Rectal smooth muscle tissue (tissue), 1 donor: ENCODE measurements around the gene UBR4.
A peak's percentile ranks its signal among the peaks of the same experiment; 100 is the strongest.

Experiments used
- H3K27ac ChIP-seq: one replicate; pipeline ENCODE4 v1.7.0; 2013; ENCODE audit warnings: low read depth, low read length, inconsistent platforms
- H3K27me3 ChIP-seq: one replicate; pipeline ENCODE4 v1.7.0; 2013; ENCODE audit warnings: low read length; ENCODE audit not compliant: control insufficient read depth, insufficient read depth
- H3K36me3 ChIP-seq: one replicate; pipeline ENCODE4 v1.7.0; 2013; ENCODE audit warnings: low read length; ENCODE audit not compliant: control insufficient read depth, insufficient read depth
- H3K4me1 ChIP-seq: one replicate; pipeline ENCODE4 v1.7.0; 2013; ENCODE audit warnings: low read length; ENCODE audit not compliant: control insufficient read depth, insufficient read depth
- H3K4me3 ChIP-seq: one replicate; pipeline ENCODE4 v1.7.0; 2013; ENCODE audit warnings: low read length
- H3K9ac ChIP-seq: one replicate; pipeline ENCODE4 v1.7.0; 2013; ENCODE audit warnings: low read length

Gene UBR4

DNA sequence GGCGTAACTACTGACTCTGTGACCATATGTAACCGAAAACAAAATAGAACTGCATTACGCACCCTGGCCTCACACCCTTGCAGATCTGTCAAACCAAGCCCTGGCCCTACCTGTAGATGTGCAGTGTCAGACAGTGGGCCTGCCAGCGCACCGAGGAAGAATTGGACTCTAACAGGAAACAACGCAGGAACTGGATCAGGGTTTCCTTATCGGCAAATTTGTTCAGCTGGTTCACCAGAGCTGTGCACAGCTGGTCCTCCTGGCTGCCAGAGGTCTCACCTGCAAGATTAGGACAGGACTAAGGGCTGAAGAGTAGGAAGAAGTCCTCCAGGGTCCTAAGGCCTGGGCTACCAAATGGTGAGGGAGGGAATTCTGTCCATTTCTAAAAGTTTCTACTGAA lies 90.0 kb downstream of the UBR4 start:
- H3K4me1 ChIP-seq = no peaks in the 10 kb centered on the region
- H3K27ac ChIP-seq = no peak overlapping the region
- H3K4me3 ChIP-seq = no peak overlapping the region
- no peak overlapping the region for H3K9ac ChIP-seq
- H3K36me3 ChIP-seq = peaks cover 79% of the 10 kb centered on the region
- H3K27me3 ChIP-seq = no peaks in the 10 kb centered on the region

- Histone ChIP-seq H3K27ac (no peak overlapping the region), H3K4me3 (no peak overlapping the region), H3K9ac (no peak overlapping the region), H3K4me1 (no peaks in the 10 kb centered on the region), H3K27me3 (no peaks in the 10 kb centered on the region), H3K36me3 (peaks cover 80% of the 10 kb centered on the region)
Observed at GRCh38 chr1:19115082-19115808, 94.8 kb downstream of the UBR4 start.

DNA sequence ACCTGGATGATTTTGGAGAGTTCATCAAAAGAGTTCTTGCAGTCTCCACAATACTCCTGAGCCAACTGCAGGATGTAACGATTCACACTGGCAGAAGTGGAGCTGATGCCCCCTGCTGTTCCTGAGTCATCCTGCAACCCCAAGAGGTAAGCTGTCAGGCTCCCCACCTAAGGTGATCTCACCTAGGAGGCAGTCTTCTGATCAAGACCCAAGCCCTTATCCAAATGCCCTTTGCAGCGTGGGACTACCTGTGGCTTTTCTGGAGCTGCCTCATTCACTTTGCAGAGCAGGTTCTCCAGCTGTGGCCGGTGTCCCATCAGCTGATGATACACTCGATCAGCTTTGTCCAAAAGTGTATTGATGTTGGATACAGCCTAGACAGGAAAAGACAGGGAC lies 96.4 kb downstream of the UBR4 start:
- H3K9ac ChIP-seq = no peak overlapping the region

DNA sequence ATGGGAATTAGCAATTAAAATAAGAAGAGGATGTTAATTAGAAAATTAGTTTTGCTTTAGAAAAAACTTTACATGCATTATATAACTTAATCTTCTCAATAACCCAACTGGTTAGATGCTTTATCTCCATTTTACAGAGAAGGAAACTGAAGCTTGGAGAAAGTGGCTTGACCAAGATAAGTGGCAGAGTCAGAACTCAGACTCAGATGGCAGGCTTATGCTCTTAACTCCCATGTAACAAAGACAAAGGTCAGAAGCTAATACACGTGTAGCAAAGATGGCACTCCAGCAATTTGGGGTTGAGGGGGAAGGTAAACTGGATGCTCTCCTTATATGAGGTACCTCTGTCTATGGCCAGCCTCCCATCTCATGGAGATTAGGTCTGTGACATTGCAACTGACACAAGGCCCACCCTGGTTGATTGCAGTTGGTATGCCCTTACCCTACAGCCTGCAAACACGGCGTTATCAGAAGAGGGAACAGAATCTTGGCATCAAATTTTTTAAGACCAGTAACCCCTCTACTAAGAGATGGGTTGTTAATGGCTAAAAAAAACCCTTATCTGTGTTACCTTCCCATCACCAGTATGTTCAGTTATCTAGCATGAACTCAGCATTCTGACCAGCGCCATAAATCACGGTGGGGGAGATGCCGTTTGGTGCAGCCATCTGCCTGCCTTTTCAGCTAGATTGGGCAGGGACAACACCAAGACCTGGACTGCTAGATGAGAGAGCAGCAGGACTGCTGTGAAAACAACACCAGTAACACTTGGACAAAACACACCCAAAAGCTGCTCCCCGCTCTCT lies 97.0 kb downstream of the UBR4 start:
- Histone ChIP-seq H3K9ac (no peak overlapping the region), H3K36me3 (peaks cover 81% of the 10 kb centered on the region), H3K4me3 (no peak overlapping the region), H3K27ac (no peak overlapping the region), H3K27me3 (no peaks in the 10 kb centered on the region), H3K4me1 (no peaks in the 10 kb centered on the region)

More for the DNA sequence above, 96.4 kb downstream of the UBR4 start:
- no peaks in the 10 kb centered on the region for H3K27me3 ChIP-seq
- no peaks in the 10 kb centered on the region for H3K4me1 ChIP-seq
- H3K4me3 ChIP-seq = no peak overlapping the region
- H3K36me3 ChIP-seq = peaks cover 80% of the 10 kb centered on the region
- no peak overlapping the region for H3K27ac ChIP-seq

DNA sequence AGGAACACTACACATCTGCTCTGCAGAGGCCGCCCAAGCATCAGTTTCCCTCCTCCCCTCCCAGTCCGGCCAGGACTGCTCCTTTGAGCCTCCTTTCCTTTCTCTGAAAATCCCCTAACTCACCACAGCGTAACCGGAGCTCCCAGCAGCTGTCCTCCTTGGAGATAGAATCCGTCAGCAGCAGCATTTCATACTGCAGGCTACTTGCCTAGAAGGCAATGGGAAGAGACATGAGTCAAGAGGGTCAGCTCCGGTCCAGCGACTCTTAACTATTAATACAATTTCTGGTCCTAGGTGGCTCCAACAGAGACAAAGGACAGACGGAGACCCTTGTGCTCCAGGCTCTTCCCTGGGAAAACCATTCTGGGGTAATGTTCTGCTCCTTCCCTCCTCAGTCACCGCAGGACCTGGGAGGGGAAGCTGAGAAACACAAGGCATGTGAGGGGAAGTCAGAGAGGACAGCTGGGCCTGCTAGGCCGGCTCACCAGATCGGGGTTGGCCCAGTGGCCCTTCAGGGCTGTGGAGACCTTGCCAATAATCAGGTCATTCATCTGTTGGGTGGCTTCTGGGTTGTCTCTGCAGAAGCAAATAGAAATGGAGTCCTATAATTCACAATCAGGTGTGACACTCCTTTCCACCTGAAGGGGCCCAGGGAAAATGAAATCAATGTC lies 99.7 kb downstream of the UBR4 start:
- H3K27ac ChIP-seq = no peak overlapping the region
- no peaks in the 10 kb centered on the region for H3K27me3 ChIP-seq
- no peaks in the 10 kb centered on the region for H3K4me1 ChIP-seq
- peaks cover 80% of the 10 kb centered on the region for H3K36me3 ChIP-seq
- H3K9ac ChIP-seq = no peak overlapping the region
- H3K4me3 ChIP-seq = no peak overlapping the region

DNA sequence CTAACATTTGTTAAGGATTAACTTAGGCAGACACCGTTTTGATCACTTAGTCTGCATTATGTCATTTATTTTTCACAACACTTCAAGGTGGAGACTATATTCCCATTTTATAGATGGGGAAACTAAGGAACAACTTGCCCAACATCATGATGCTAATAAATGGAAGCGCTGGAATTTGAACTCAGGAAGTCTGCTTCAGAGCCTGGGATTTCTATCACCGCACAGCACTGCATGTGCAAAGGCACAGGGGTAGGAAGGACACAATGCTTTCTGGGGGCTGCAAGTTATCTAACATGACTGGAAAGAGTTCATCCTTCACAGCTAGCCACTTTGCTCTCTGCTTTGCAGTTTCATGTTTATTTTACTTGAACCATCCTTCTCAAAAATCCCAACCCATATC lies 100.5 kb downstream of the UBR4 start:
- H3K9ac ChIP-seq = no peak overlapping the region
- no peak overlapping the region for H3K4me3 ChIP-seq
- H3K36me3 ChIP-seq = peaks cover 79% of the 10 kb centered on the region
- no peaks in the 10 kb centered on the region for H3K27me3 ChIP-seq
- no peak overlapping the region for H3K27ac ChIP-seq
- no peaks in the 10 kb centered on the region for H3K4me1 ChIP-seq

DNA sequence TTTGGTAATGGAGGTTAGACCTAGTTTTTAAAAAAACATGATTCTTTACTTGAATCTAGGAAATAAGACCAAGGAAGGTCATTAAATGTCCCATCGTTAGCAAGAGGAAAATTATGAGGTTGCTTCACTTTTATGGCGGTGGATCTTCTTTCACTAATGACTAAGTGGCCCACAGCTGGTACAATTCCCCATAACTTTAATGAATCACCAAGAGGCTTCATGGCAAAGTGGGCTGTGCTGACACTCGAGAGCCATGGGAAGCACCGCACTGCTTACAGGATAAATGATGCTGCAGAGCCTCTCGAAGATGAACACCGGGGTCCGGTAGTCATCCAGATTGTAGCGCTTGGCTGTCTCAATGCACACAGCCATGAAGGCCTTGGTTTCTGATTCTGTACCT lies 108.8 kb downstream of the UBR4 start:
- no peak overlapping the region for H3K4me3 ChIP-seq
- H3K36me3 ChIP-seq = peaks cover 70% of the 10 kb centered on the region
- H3K9ac ChIP-seq = no peak overlapping the region
- no peaks in the 10 kb centered on the region for H3K27me3 ChIP-seq
- no peak overlapping the region for H3K27ac ChIP-seq
- H3K4me1 ChIP-seq = no peaks in the 10 kb centered on the region

- Histone ChIP-seq H3K27ac (no peak overlapping the region), H3K4me1 (no peaks in the 10 kb centered on the region), H3K27me3 (no peaks in the 10 kb centered on the region), H3K36me3 (peaks cover 67% of the 10 kb centered on the region), H3K4me3 (no peak overlapping the region), H3K9ac (no peak overlapping the region)
Observed at GRCh38 chr1:19100028-19100427, 110.0 kb downstream of the UBR4 start.

- Histone ChIP-seq H3K27ac (no peak overlapping the region), H3K36me3 (peaks cover 63% of the 10 kb centered on the region), H3K4me1 (no peaks in the 10 kb centered on the region), H3K27me3 (no peaks in the 10 kb centered on the region), H3K4me3 (no peak overlapping the region), H3K9ac (no peak overlapping the region)
Observed at GRCh38 chr1:19096990-19097389, 113.1 kb downstream of the UBR4 start.

DNA sequence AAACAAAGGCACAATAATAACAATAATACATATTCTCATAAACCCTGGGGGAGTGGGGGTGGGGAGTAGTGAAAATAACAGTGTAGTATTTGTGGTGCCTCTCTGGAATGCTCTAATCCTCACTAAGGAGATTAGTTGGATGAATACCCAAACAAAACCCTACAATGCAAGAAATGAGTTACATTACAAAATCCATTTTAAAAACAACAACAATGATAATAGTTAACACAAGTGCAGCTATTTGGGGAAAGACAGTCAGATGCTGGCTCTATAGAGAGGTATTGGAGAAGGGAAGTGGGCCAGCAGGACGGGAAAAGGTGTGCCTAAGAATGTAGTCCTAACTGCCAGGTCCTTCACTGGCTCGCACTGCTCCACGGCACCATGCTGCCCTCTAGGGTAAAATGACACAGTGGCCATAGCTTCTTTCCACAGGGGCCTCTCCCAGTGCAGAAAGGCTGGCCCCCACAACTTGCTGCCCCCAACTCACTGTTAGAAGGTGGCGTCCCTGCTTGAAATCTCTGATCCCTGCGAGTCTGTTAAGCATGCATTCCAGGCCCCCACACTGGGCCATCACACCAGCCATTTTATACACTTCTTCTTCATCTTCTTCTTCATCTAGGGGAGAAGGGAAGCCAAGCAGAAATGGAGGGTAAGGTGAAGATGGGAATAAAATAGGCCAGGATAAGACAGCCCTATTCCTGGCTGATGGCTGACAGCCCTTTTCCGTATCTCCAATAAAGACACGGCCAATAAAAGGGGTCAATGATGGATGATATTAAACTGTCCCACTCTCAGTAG lies 113.8 kb downstream of the UBR4 start:
- no peak overlapping the region for H3K4me3 ChIP-seq
- no peak overlapping the region for H3K27ac ChIP-seq
- peaks cover 2% of the 10 kb centered on the region for H3K4me1 ChIP-seq
- H3K27me3 ChIP-seq = no peaks in the 10 kb centered on the region
- no peak overlapping the region for H3K9ac ChIP-seq
- H3K36me3 ChIP-seq = peaks cover 60% of the 10 kb centered on the region

- Histone ChIP-seq H3K4me1 (peaks cover 11% of the 10 kb centered on the region), H3K4me3 (no peak overlapping the region), H3K27me3 (no peaks in the 10 kb centered on the region), H3K9ac (no peak overlapping the region), H3K36me3 (peaks cover 57% of the 10 kb centered on the region), H3K27ac (peak overlapping the region; percentile 57)
Observed at GRCh38 chr1:19091196-19091953, 118.7 kb downstream of the UBR4 start.
